GM18507 (cell line): ENCODE measurements around the gene TENM3.

Source experiments
- DNase-seq: peaks from one replicate; pipeline ENCODE4 v3.0.0; 2011; ENCODE audit warnings: low read depth; ENCODE audit not compliant: insufficient read length; ENCODE audit errors: extremely low spot score
- FAIRE-seq: peaks from 2 replicates; lab custom pipeline; 2011; peaks lifted over from hg19 to GRCh38; lab: Jason Lieb, UNC

Gene TENM3

GRCh38 chr4:182530451-182530850 lies 287.2 kb downstream of the TENM3 start:
- no peak for FAIRE-seq
- no peak for DNase-seq

- DNase-seq (no peak), FAIRE-seq (no peak)
Measured at GRCh38 chr4:182531555-182532162, 288.5 kb downstream of the TENM3 start.

GRCh38 chr4:182532441-182532840 lies 289.2 kb downstream of the TENM3 start:
- FAIRE-seq: no peak

GRCh38 chr4:182533964-182534363 lies 290.8 kb downstream of the TENM3 start:
- FAIRE-seq (no peak), DNase-seq (no peak)

More at GRCh38 chr4:182532441-182532840, 289.2 kb downstream of the TENM3 start:
- no peak for DNase-seq

GRCh38 chr4:182536221-182536811 lies 293.1 kb downstream of the TENM3 start:
- no peak for FAIRE-seq
- no peak for DNase-seq

- no peak for DNase-seq
- no peak for FAIRE-seq
Measured at GRCh38 chr4:182537031-182537795, 294.0 kb downstream of the TENM3 start.

- no peak for DNase-seq
- no peak for FAIRE-seq
Measured at GRCh38 chr4:182538031-182538430, 294.8 kb downstream of the TENM3 start.

- DNase-seq (no peak), FAIRE-seq (no peak)
Measured at GRCh38 chr4:182540496-182540895, 297.3 kb downstream of the TENM3 start.

- DNase-seq (peak; percentile 42), FAIRE-seq (peak; percentile 82)
Measured at GRCh38 chr4:182547435-182547834, 304.2 kb downstream of the TENM3 start.

GRCh38 chr4:182548156-182548555 lies 305.0 kb downstream of the TENM3 start:
- no peak for FAIRE-seq
- DNase-seq: no peak

- DNase-seq: no peak
- FAIRE-seq: no peak
Measured at GRCh38 chr4:182549356-182549755, 306.2 kb downstream of the TENM3 start.

- FAIRE-seq: no peak
- no peak for DNase-seq
Measured at GRCh38 chr4:182552948-182553347, 309.7 kb downstream of the TENM3 start.

- no peak for FAIRE-seq
- no peak for DNase-seq
Measured at GRCh38 chr4:182553653-182554052, 310.5 kb downstream of the TENM3 start.

- FAIRE-seq: no peak
Measured at GRCh38 chr4:182554736-182555135, 311.5 kb downstream of the TENM3 start.

GRCh38 chr4:182555997-182556418 lies 312.8 kb downstream of the TENM3 start:
- FAIRE-seq (no peak), DNase-seq (no peak)

More at GRCh38 chr4:182554736-182555135, 311.5 kb downstream of the TENM3 start:
- no peak for DNase-seq

GRCh38 chr4:182556580-182556979 lies 313.4 kb downstream of the TENM3 start:
- FAIRE-seq: no peak
- DNase-seq: no peak

GRCh38 chr4:182560358-182560757 lies 317.2 kb downstream of the TENM3 start:
- no peak for DNase-seq
- no peak for FAIRE-seq

- DNase-seq (no peak), FAIRE-seq (no peak)
Measured at GRCh38 chr4:182562350-182562749, 319.1 kb downstream of the TENM3 start.

GRCh38 chr4:182564724-182565369 lies 321.6 kb downstream of the TENM3 start:
- no peak for FAIRE-seq

GRCh38 chr4:182567119-182567518 lies 323.9 kb downstream of the TENM3 start:
- DNase-seq: no peak

More at GRCh38 chr4:182564724-182565369, 321.6 kb downstream of the TENM3 start:
- DNase-seq: no peak

More at GRCh38 chr4:182567119-182567518, 323.9 kb downstream of the TENM3 start:
- FAIRE-seq: no peak
